ENCODE data around the gene TMTC2. TPM values are rescaled to one million over a fixed set of nuclear protein-coding genes. Genes with fewer than 3 reads are reported as not detected.

The TMTC2 gene
- total RNA-seq, 4 donors from 2014 or later, result 11.5 to 44.1 (median 16.0) TPM

GRCh38 chr12:82954064-82954463 lies 267.4 kb downstream of the TMTC2 start:
- TF ChIP-seq POLR2A (IDR thresholded peaks at IDR 0.05), result no peak
- no peak for TF ChIP-seq CTCF (IDR thresholded peaks at IDR 0.05)
- H3K36me3 ChIP-seq, result no peaks in the 10 kb centered on the region
- no peaks in the 10 kb centered on the region for H3K27me3 ChIP-seq
- no peaks in the 10 kb centered on the region for H3K4me1 ChIP-seq
- H3K9me3 ChIP-seq, result no peaks in the 10 kb centered on the region
- DNase-seq, result no peak
- intact Hi-C loops (cut with DNase I; ENCODE audit: low total_unique reads), result no loop called here
- no peak overlapping the region for H3K4me3 ChIP-seq
- H3K27ac ChIP-seq, result no peak overlapping the region

DNA sequence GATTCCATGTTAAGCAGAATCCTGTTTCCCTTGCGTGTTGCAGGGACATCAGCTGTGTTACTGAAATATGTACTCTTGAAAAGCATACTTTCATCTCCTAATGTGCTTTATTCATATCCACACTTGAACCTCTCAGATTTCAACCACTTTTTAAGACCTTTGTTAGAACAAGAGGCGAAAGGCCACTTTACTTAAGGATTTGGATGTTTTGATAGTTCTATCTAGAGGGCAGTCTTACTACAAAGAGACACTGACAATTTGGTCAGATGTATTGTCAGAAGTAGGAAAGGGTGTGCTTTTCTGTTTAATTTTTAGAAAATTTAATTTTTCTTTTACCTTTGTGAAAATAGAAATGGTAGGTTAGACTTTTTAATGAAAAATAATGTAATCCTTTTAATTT lies 267.9 kb downstream of the TMTC2 start:
- no peaks in the 10 kb centered on the region for H3K9me3 ChIP-seq
- H3K4me1 ChIP-seq, result no peaks in the 10 kb centered on the region
- H3K27ac ChIP-seq, result no peak overlapping the region
- TF ChIP-seq POLR2A (IDR thresholded peaks at IDR 0.05), result no peak
- no peak for TF ChIP-seq CTCF (IDR thresholded peaks at IDR 0.05)
- no peak overlapping the region for H3K4me3 ChIP-seq
- DNase-seq, result no peak
- H3K36me3 ChIP-seq, result no peaks in the 10 kb centered on the region
- intact Hi-C loops (cut with DNase I; ENCODE audit: low total_unique reads), result no loop called here
- H3K27me3 ChIP-seq, result no peaks in the 10 kb centered on the region

- Histone ChIP-seq H3K27ac (no peak overlapping the region), H3K27me3 (no peaks in the 10 kb centered on the region), H3K4me3 (no peak overlapping the region), H3K36me3 (no peaks in the 10 kb centered on the region), H3K4me1 (no peaks in the 10 kb centered on the region), H3K9me3 (no peaks in the 10 kb centered on the region)
- no peak for DNase-seq
- no peak for TF ChIP-seq POLR2A (IDR thresholded peaks at IDR 0.05)
- TF ChIP-seq CTCF (IDR thresholded peaks at IDR 0.05), result no peak
- intact Hi-C loops (cut with DNase I; ENCODE audit: low total_unique reads), result no loop called here
Observed at GRCh38 chr12:82955043-82955442, 268.3 kb downstream of the TMTC2 start.

GRCh38 chr12:82958966-82959365 lies 272.3 kb downstream of the TMTC2 start:
- Histone ChIP-seq H3K4me1 (no peaks in the 10 kb centered on the region), H3K4me3 (no peak overlapping the region), H3K27me3 (no peaks in the 10 kb centered on the region), H3K9me3 (no peaks in the 10 kb centered on the region), H3K27ac (no peak overlapping the region), H3K36me3 (no peaks in the 10 kb centered on the region)
- intact Hi-C loops (cut with DNase I; ENCODE audit: low total_unique reads), result no loop called here
- no peak for TF ChIP-seq POLR2A (IDR thresholded peaks at IDR 0.05)
- no peak for DNase-seq

GRCh38 chr12:82959821-82960220 lies 273.1 kb downstream of the TMTC2 start:
- no peak overlapping the region for H3K27ac ChIP-seq
- no peak for TF ChIP-seq CTCF (IDR thresholded peaks at IDR 0.05)
- TF ChIP-seq POLR2A (IDR thresholded peaks at IDR 0.05), result no peak
- H3K4me3 ChIP-seq, result no peak overlapping the region
- intact Hi-C loops (cut with DNase I; ENCODE audit: low total_unique reads), result no loop called here
- no peaks in the 10 kb centered on the region for H3K27me3 ChIP-seq
- no peak for DNase-seq
- H3K36me3 ChIP-seq, result no peaks in the 10 kb centered on the region
- H3K9me3 ChIP-seq, result no peaks in the 10 kb centered on the region
- H3K4me1 ChIP-seq, result no peaks in the 10 kb centered on the region

DNA sequence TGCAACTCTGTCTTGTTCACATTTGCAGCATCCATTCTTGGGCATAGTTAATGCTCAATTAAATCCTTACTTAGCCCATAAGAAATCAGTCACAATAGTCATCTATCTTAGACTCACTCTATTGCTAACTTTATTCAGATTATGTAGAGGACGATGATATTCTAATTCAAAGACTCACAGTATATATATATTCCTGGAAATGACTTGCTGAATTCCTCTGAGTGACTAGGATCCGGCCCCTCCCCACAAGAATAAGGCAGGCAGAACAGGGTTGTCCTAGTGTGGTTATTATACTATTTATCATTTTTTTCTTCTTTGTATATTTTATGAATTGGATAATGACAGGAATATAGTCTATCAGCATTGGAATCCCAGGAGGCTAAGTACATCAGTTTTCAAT lies 275.1 kb downstream of the TMTC2 start:
- no peak overlapping the region for H3K27ac ChIP-seq
- no peak overlapping the region for H3K4me3 ChIP-seq
- no peaks in the 10 kb centered on the region for H3K36me3 ChIP-seq
- no peak for DNase-seq
- no peaks in the 10 kb centered on the region for H3K27me3 ChIP-seq
- intact Hi-C loops (cut with DNase I; ENCODE audit: low total_unique reads), result no loop called here
- H3K9me3 ChIP-seq, result no peaks in the 10 kb centered on the region
- H3K4me1 ChIP-seq, result no peaks in the 10 kb centered on the region
- TF ChIP-seq CTCF (IDR thresholded peaks at IDR 0.05) (no peak), POLR2A (IDR thresholded peaks at IDR 0.05) (no peak)
